ENCODE data around the gene SYT9.

SYT9 gene

DNA sequence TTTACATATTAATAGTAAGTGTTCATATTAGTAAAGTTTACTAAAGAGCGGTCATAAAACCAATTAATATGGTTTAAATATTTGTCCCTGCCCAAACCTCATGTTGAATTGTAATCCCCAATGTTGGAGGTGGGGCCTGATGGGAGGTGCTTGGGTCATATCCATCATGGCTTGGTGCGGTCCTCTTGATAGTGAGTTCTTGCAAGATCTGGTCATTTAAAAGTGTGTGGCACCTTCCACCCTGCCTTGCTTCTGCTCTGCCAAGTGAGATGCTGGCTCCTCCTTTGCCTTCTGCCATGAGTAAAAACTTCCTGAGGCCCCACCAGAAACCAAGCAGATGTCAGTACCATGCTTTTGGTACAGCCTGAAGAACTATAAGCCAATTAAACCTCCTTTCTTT lies 178.8 kb downstream of the SYT9 start:
- H3K79me2 ChIP-seq (ENCODE audit: control insufficient read depth, insufficient read depth, low read length) = no peaks in the 10 kb centered on the region
- no peak overlapping the region for H2BK5ac ChIP-seq (ENCODE audit: low read length)
- no peak overlapping the region for H3K27ac ChIP-seq (ENCODE audit: low read depth, low read length)
- no peak overlapping the region for H3K4me3 ChIP-seq (ENCODE audit: low read length)
- no peak overlapping the region for H4K5ac ChIP-seq (ENCODE audit: low read length)
- no peak overlapping the region for H3K18ac ChIP-seq (ENCODE audit: low read length)
- H3K79me1 ChIP-seq (ENCODE audit: low read length) = no peaks in the 10 kb centered on the region
- H3K4ac ChIP-seq (ENCODE audit: low read depth, low read length) = no peak overlapping the region
- H3K27me3 ChIP-seq (ENCODE audit: insufficient read depth, low read length, poor library complexity) = no peaks in the 10 kb centered on the region
- H2BK15ac ChIP-seq (replicated peaks; ENCODE audit: low read depth) = no peak overlapping the region
- H2AK5ac ChIP-seq (ENCODE audit: low read length) = no peak overlapping the region
- H3K4me1 ChIP-seq (ENCODE audit: control insufficient read depth, low read depth, low read length) = no peaks in the 10 kb centered on the region
- no peak overlapping the region for H2BK120ac ChIP-seq (ENCODE audit: low read depth, low read length)
- H3K4me2 ChIP-seq (ENCODE audit: low read length) = no peak overlapping the region
- H3K36me3 ChIP-seq (ENCODE audit: control insufficient read depth, insufficient read depth, low read length) = no peaks in the 10 kb centered on the region
- H3K23ac ChIP-seq (ENCODE audit: low read length) = no peak overlapping the region
- DNase-seq = no peak
- H3K9ac ChIP-seq (ENCODE audit: low read length) = no peak overlapping the region
- no peak overlapping the region for H4K8ac ChIP-seq (ENCODE audit: low read depth, low read length)
- H3K56ac ChIP-seq (ENCODE audit: low read length) = no peak overlapping the region
- WGBS (ENCODE audit: extremely low coverage, insufficient coverage, low lambda C conversion rate) = no CpG with 5 or more reads among the region's 2 CpGs

- Histone ChIP-seq H3K23ac (ENCODE audit: low read length) (no peak overlapping the region), H3K4me2 (ENCODE audit: low read length) (no peak overlapping the region), H2BK5ac (ENCODE audit: low read length) (no peak overlapping the region), H3K9ac (ENCODE audit: low read length) (no peak overlapping the region), H4K8ac (ENCODE audit: low read depth, low read length) (no peak overlapping the region), H4K5ac (ENCODE audit: low read length) (no peak overlapping the region), H3K4me3 (ENCODE audit: low read length) (no peak overlapping the region), H3K27ac (ENCODE audit: low read depth, low read length) (no peak overlapping the region), H3K4ac (ENCODE audit: low read depth, low read length) (no peak overlapping the region), H3K36me3 (ENCODE audit: control insufficient read depth, insufficient read depth, low read length) (no peaks in the 10 kb centered on the region), H2BK120ac (ENCODE audit: low read depth, low read length) (no peak overlapping the region), H2AK5ac (ENCODE audit: low read length) (no peak overlapping the region), H2BK15ac (replicated peaks; ENCODE audit: low read depth) (no peak overlapping the region), H3K18ac (ENCODE audit: low read length) (no peak overlapping the region), H3K27me3 (ENCODE audit: insufficient read depth, low read length, poor library complexity) (no peaks in the 10 kb centered on the region), H3K56ac (ENCODE audit: low read length) (no peak overlapping the region), H3K4me1 (ENCODE audit: control insufficient read depth, low read depth, low read length) (peaks cover 2% of the 10 kb centered on the region), H3K79me2 (ENCODE audit: control insufficient read depth, insufficient read depth, low read length) (no peaks in the 10 kb centered on the region), H3K79me1 (ENCODE audit: low read length) (no peaks in the 10 kb centered on the region)
- DNase-seq = no peak
- no CpG with 5 or more reads among the region's 2 CpGs for WGBS (ENCODE audit: extremely low coverage, insufficient coverage, low lambda C conversion rate)
Measured at GRCh38 chr11:7435176-7435575, 183.5 kb downstream of the SYT9 start.

DNA sequence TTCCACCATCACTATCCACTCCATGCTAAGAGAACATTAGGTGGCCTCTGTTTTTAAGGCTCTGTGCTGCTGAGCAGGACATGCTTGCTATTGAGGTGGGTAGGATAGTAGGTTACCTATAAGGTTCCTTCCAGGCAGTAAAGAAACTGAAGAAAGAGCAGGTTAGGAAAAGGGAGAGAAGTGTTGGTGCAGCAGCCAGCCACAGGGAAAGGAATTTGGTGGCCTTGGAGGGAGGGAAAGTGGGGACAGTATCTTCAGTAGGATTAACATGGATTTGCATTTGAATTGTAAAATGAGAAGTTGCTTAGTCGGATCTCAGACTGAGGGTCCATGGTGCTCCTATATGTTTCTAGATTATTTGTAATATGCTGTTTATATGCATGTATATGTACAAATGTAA lies 184.4 kb downstream of the SYT9 start:
- Histone ChIP-seq H2AK5ac (ENCODE audit: low read length) (no peak overlapping the region), H3K23ac (ENCODE audit: low read length) (no peak overlapping the region), H2BK120ac (ENCODE audit: low read depth, low read length) (no peak overlapping the region), H3K4me2 (ENCODE audit: low read length) (no peak overlapping the region), H3K36me3 (ENCODE audit: control insufficient read depth, insufficient read depth, low read length) (no peaks in the 10 kb centered on the region), H3K4me3 (ENCODE audit: low read length) (no peak overlapping the region), H3K27me3 (ENCODE audit: insufficient read depth, low read length, poor library complexity) (no peaks in the 10 kb centered on the region), H3K79me1 (ENCODE audit: low read length) (no peaks in the 10 kb centered on the region), H3K79me2 (ENCODE audit: control insufficient read depth, insufficient read depth, low read length) (no peaks in the 10 kb centered on the region), H3K56ac (ENCODE audit: low read length) (no peak overlapping the region), H2BK15ac (replicated peaks; ENCODE audit: low read depth) (no peak overlapping the region), H3K9ac (ENCODE audit: low read length) (no peak overlapping the region), H3K18ac (ENCODE audit: low read length) (no peak overlapping the region), H4K5ac (ENCODE audit: low read length) (no peak overlapping the region), H3K4me1 (ENCODE audit: control insufficient read depth, low read depth, low read length) (peaks cover 2% of the 10 kb centered on the region), H3K4ac (ENCODE audit: low read depth, low read length) (no peak overlapping the region), H4K8ac (ENCODE audit: low read depth, low read length) (no peak overlapping the region), H3K27ac (ENCODE audit: low read depth, low read length) (no peak overlapping the region), H2BK5ac (ENCODE audit: low read length) (no peak overlapping the region)
- peak; percentile 26 for DNase-seq
- WGBS (ENCODE audit: extremely low coverage, insufficient coverage, low lambda C conversion rate) = no CpG with 5 or more reads among the region's 1 CpG

- H2AK5ac ChIP-seq (ENCODE audit: low read length) = no peak overlapping the region
- no peak overlapping the region for H3K4me2 ChIP-seq (ENCODE audit: low read length)
- H3K9ac ChIP-seq (ENCODE audit: low read length) = no peak overlapping the region
- DNase-seq = peak; percentile 30
- no peak overlapping the region for H3K4me3 ChIP-seq (ENCODE audit: low read length)
- no peaks in the 10 kb centered on the region for H3K79me2 ChIP-seq (ENCODE audit: control insufficient read depth, insufficient read depth, low read length)
- H3K27me3 ChIP-seq (ENCODE audit: insufficient read depth, low read length, poor library complexity) = no peaks in the 10 kb centered on the region
- H4K5ac ChIP-seq (ENCODE audit: low read length) = no peak overlapping the region
- H4K8ac ChIP-seq (ENCODE audit: low read depth, low read length) = no peak overlapping the region
- no peaks in the 10 kb centered on the region for H3K79me1 ChIP-seq (ENCODE audit: low read length)
- H2BK5ac ChIP-seq (ENCODE audit: low read length) = no peak overlapping the region
- no peak overlapping the region for H2BK15ac ChIP-seq (replicated peaks; ENCODE audit: low read depth)
- no CpG with 5 or more reads among the region's 5 CpGs for whole genome bisulfite sequencing (ENCODE audit: extremely low coverage, insufficient coverage, low lambda C conversion rate)
- no peak overlapping the region for H3K27ac ChIP-seq (ENCODE audit: low read depth, low read length)
- no peak overlapping the region for H3K18ac ChIP-seq (ENCODE audit: low read length)
- no peak overlapping the region for H3K4ac ChIP-seq (ENCODE audit: low read depth, low read length)
- no peak overlapping the region for H3K56ac ChIP-seq (ENCODE audit: low read length)
- H3K36me3 ChIP-seq (ENCODE audit: control insufficient read depth, insufficient read depth, low read length) = no peaks in the 10 kb centered on the region
- H2BK120ac ChIP-seq (ENCODE audit: low read depth, low read length) = no peak overlapping the region
- peaks cover 2% of the 10 kb centered on the region for H3K4me1 ChIP-seq (ENCODE audit: control insufficient read depth, low read depth, low read length)
- H3K23ac ChIP-seq (ENCODE audit: low read length) = no peak overlapping the region
Measured at GRCh38 chr11:7436657-7437056, 185.0 kb downstream of the SYT9 start.

- Histone ChIP-seq H3K23ac (ENCODE audit: low read length) (no peak overlapping the region), H3K4ac (ENCODE audit: low read depth, low read length) (no peak overlapping the region), H3K18ac (ENCODE audit: low read length) (no peak overlapping the region), H2BK120ac (ENCODE audit: low read depth, low read length) (no peak overlapping the region), H3K79me2 (ENCODE audit: control insufficient read depth, insufficient read depth, low read length) (no peaks in the 10 kb centered on the region), H3K27me3 (ENCODE audit: insufficient read depth, low read length, poor library complexity) (no peaks in the 10 kb centered on the region), H3K27ac (ENCODE audit: low read depth, low read length) (no peak overlapping the region), H3K4me1 (ENCODE audit: control insufficient read depth, low read depth, low read length) (peaks cover 2% of the 10 kb centered on the region), H4K8ac (ENCODE audit: low read depth, low read length) (no peak overlapping the region), H2BK5ac (ENCODE audit: low read length) (no peak overlapping the region), H3K79me1 (ENCODE audit: low read length) (no peaks in the 10 kb centered on the region), H4K5ac (ENCODE audit: low read length) (no peak overlapping the region), H3K9ac (ENCODE audit: low read length) (no peak overlapping the region), H2BK15ac (replicated peaks; ENCODE audit: low read depth) (no peak overlapping the region), H3K56ac (ENCODE audit: low read length) (no peak overlapping the region), H3K4me3 (ENCODE audit: low read length) (no peak overlapping the region), H3K36me3 (ENCODE audit: control insufficient read depth, insufficient read depth, low read length) (no peaks in the 10 kb centered on the region), H2AK5ac (ENCODE audit: low read length) (no peak overlapping the region), H3K4me2 (ENCODE audit: low read length) (no peak overlapping the region)
- DNase-seq = no peak
- WGBS (ENCODE audit: extremely low coverage, insufficient coverage, low lambda C conversion rate) = no CpG with 5 or more reads among the region's 3 CpGs
Measured at GRCh38 chr11:7437696-7438095, 186.0 kb downstream of the SYT9 start.

- H3K23ac ChIP-seq (ENCODE audit: low read length) = no peak overlapping the region
- H3K4me1 ChIP-seq (ENCODE audit: control insufficient read depth, low read depth, low read length) = peaks cover 2% of the 10 kb centered on the region
- no peak overlapping the region for H3K18ac ChIP-seq (ENCODE audit: low read length)
- H3K27me3 ChIP-seq (ENCODE audit: insufficient read depth, low read length, poor library complexity) = no peaks in the 10 kb centered on the region
- no peaks in the 10 kb centered on the region for H3K79me1 ChIP-seq (ENCODE audit: low read length)
- no peak overlapping the region for H4K8ac ChIP-seq (ENCODE audit: low read depth, low read length)
- H3K27ac ChIP-seq (ENCODE audit: low read depth, low read length) = no peak overlapping the region
- H2AK5ac ChIP-seq (ENCODE audit: low read length) = no peak overlapping the region
- no peak overlapping the region for H2BK15ac ChIP-seq (replicated peaks; ENCODE audit: low read depth)
- no peak overlapping the region for H4K5ac ChIP-seq (ENCODE audit: low read length)
- H2BK5ac ChIP-seq (ENCODE audit: low read length) = no peak overlapping the region
- DNase-seq = no peak
- no peaks in the 10 kb centered on the region for H3K79me2 ChIP-seq (ENCODE audit: control insufficient read depth, insufficient read depth, low read length)
- H3K4ac ChIP-seq (ENCODE audit: low read depth, low read length) = no peak overlapping the region
- H3K4me2 ChIP-seq (ENCODE audit: low read length) = no peak overlapping the region
- no peak overlapping the region for H3K9ac ChIP-seq (ENCODE audit: low read length)
- H3K4me3 ChIP-seq (ENCODE audit: low read length) = no peak overlapping the region
- no peak overlapping the region for H2BK120ac ChIP-seq (ENCODE audit: low read depth, low read length)
- H3K36me3 ChIP-seq (ENCODE audit: control insufficient read depth, insufficient read depth, low read length) = no peaks in the 10 kb centered on the region
- no peak overlapping the region for H3K56ac ChIP-seq (ENCODE audit: low read length)
- no CpG with 5 or more reads among the region's 3 CpGs for WGBS (ENCODE audit: extremely low coverage, insufficient coverage, low lambda C conversion rate)
Measured at GRCh38 chr11:7439746-7440320, 188.1 kb downstream of the SYT9 start.
